ENCODE results near the gene TMEM253. TPM values are rescaled to one million over a fixed set of nuclear protein-coding genes. Genes with fewer than 3 reads are reported as not detected.

TMEM253 gene
- polyA plus RNA-seq, 4 donors, result 0.91 to 1.7 (median 1.1) TPM

DNA sequence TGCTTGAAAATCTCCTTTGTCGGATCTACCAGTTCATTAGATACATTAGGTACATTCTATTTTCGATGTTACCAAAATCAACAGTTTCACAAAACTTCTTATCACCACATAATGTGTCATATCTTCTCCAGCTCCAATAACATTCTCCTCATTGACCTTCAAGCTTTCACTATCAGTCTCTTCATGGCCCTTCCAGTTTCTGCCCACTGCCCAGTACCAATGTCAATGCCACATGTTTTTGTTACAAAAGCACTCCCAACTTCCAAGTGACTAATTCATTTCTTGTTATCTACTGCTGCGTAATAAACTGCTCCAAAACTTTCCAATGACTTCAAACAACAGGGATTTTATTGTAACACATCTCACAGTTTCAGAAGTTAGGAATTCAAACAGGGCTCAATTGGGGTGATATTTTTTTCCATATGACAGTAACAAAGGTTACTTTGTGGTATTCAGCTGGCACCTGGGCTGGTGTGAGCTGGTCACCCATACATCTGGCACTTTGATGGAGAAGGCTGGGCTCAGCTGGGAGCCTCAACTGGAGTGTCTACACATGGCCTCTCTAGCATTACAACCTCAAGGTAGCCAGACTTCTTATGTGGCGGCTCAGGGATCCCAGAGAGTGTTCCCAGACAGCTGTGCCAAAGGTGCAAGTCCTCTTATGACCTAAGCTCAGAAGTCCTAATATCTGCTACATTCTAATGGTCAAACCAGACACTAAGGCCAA lies 48.9 kb downstream of the TMEM253 start:
- DNase-seq (ENCODE audit: low read depth in 4 of 4, low spot score in 3 of 4), result no peak

Other genes with a start within 250 kb of the TMEM253 start
- gene RNASE3, start 209.7 kb upstream of the TMEM253 start, polyA plus RNA-seq (ENCODE audit: insufficient read length in 4 of 4), result under 1 TPM in 3 of 4 donors, not detected in 1; 0.35 to 0.82 (median 0.64) TPM
- 1 to 10 TPM in 2 of 4 donors, under 1 TPM in 2; 0.65 to 1.9 (median 0.97) TPM for gene RNASE2, start 145.6 kb upstream of the TMEM253 start, polyA plus RNA-seq (ENCODE audit: insufficient read length in 4 of 4)
- gene METTL17, start 111.1 kb upstream of the TMEM253 start, polyA plus RNA-seq (ENCODE audit: insufficient read length in 4 of 4), result 10 to 100 TPM; 78.3 to 81.5 (median 80.5) TPM
- 1 to 10 TPM; 1.2 to 2.4 (median 1.7) TPM for gene SLC39A2, start 101.8 kb upstream of the TMEM253 start, polyA plus RNA-seq (ENCODE audit: insufficient read length in 4 of 4)
- 100 to 1,000 TPM; 146 to 184 (median 175) TPM for gene NDRG2, start 76.0 kb upstream of the TMEM253 start, polyA plus RNA-seq (ENCODE audit: insufficient read length in 4 of 4)
- gene TPPP2, start 70.8 kb upstream of the TMEM253 start, polyA plus RNA-seq (ENCODE audit: insufficient read length in 4 of 4), result 1 to 10 TPM; 1.9 to 4.8 (median 3.7) TPM
- under 1 TPM; 0.28 to 0.64 (median 0.41) TPM for gene RNASE13, start 66.3 kb upstream of the TMEM253 start, polyA plus RNA-seq (ENCODE audit: insufficient read length in 4 of 4)
- under 1 TPM; 0.55 to 0.91 (median 0.74) TPM for gene RNASE7, start 58.7 kb upstream of the TMEM253 start, polyA plus RNA-seq (ENCODE audit: insufficient read length in 4 of 4)
- gene RNASE8, start 43.2 kb upstream of the TMEM253 start, polyA plus RNA-seq (ENCODE audit: insufficient read length in 4 of 4), result not detected
- gene ARHGEF40, start 30.8 kb upstream of the TMEM253 start, polyA plus RNA-seq (ENCODE audit: insufficient read length in 4 of 4), result 10 to 100 TPM; 71.5 to 85.4 (median 78.9) TPM
- gene ZNF219, start 2.4 kb upstream of the TMEM253 start, polyA plus RNA-seq (ENCODE audit: insufficient read length in 4 of 4), result 10 to 100 TPM; 23.3 to 37.0 (median 26.5) TPM
- gene OR5AU1, start 55.0 kb downstream of the TMEM253 start, polyA plus RNA-seq (ENCODE audit: insufficient read length in 4 of 4), result under 1 TPM in 3 of 4 donors, not detected in 1; 0.01 to 0.05 (median 0.03) TPM
- gene HNRNPC, start 168.4 kb downstream of the TMEM253 start, polyA plus RNA-seq (ENCODE audit: insufficient read length in 4 of 4), result 100 to 1,000 TPM; 905 to 979 (median 962) TPM
- under 1 TPM; 0.39 to 0.69 (median 0.61) TPM for gene RPGRIP1, start 179.0 kb downstream of the TMEM253 start, polyA plus RNA-seq (ENCODE audit: insufficient read length in 4 of 4)